Measurements from ENCODE around the gene FXYD5. TPM values are rescaled to one million over a fixed set of nuclear protein-coding genes. Genes with fewer than 3 reads are reported as not detected.

Gene FXYD5
- total RNA-seq, 1 experiment from 2014 or later, result 100 TPM

- Mint-ChIP-seq H3K36me3 (ENCODE audit: insufficient read depth in 1 of 3, low read depth in 3 of 3) (peaks cover 67 to 82% (median 76%) of the 10 kb centered on the region in 3 experiments), H3K27ac (no peak overlapping the region; a peak in 1 of 7 replicates), H3K9me3 (peaks cover 12 to 23% of the 10 kb centered on the region in 2 experiments), H3K4me1 (no peaks in the 10 kb centered on the region), H3K27me3 (ENCODE audit: low read depth) (no peaks in the 10 kb centered on the region), H3K4me3 (no peak overlapping the region)
- Histone ChIP-seq H3K27ac (ENCODE audit: insufficient read length, low read depth, low read length) (no peak overlapping the region), H3K9me3 (ENCODE audit: control insufficient read depth, low read depth, low read length) (peaks cover 7% of the 10 kb centered on the region), H4K8ac (replicated peaks; ENCODE audit: insufficient read length, low read depth, low read length) (no peak overlapping the region), H3K18ac (ENCODE audit: insufficient read length, low read depth, low read length) (no peak overlapping the region), H2BK15ac (ENCODE audit: low read depth, low read length) (no peak overlapping the region), H3K4ac (ENCODE audit: low read depth, low read length) (no peak overlapping the region), H3K9ac (ENCODE audit: extremely low read depth, insufficient read length, low read length) (no peak overlapping the region), H2BK5ac (ENCODE audit: insufficient read length, low read length) (no peak overlapping the region), H3K79me2 (ENCODE audit: insufficient read depth, low read length) (no peaks in the 10 kb centered on the region), H3K56ac (ENCODE audit: insufficient read length, low read depth, low read length) (no peak overlapping the region), H3K23ac (ENCODE audit: insufficient read length, low read depth, low read length) (no peak overlapping the region), H4K20me1 (ENCODE audit: control insufficient read depth, insufficient read depth, insufficient read length) (peaks cover 3% of the 10 kb centered on the region), H3K4me2 (ENCODE audit: insufficient read depth, insufficient read length, low read length) (no peak overlapping the region), H2AK5ac (ENCODE audit: insufficient read length, low read length) (no peak overlapping the region), H3T11ph (ENCODE audit: low read length) (no peak overlapping the region), H2AFZ (ENCODE audit: low read length) (no peak overlapping the region), H2BK20ac (ENCODE audit: low read depth, low read length, poor library complexity, severe bottlenecking) (no peak overlapping the region), H3K79me1 (ENCODE audit: insufficient read depth, low read depth, low read length, poor library complexity, severe bottlenecking) (no peaks in the 10 kb centered on the region), H3K14ac (ENCODE audit: insufficient read depth, low read length) (no peak overlapping the region), H3K4me1 (ENCODE audit: insufficient read depth, low read length) (no peaks in the 10 kb centered on the region), H3K27me3 (ENCODE audit: insufficient read depth, low read length) (no peaks in the 10 kb centered on the region), H3K23me2 (ENCODE audit: insufficient read length, low read depth, low read length, poor library complexity, severe bottlenecking) (no peaks in the 10 kb centered on the region), H4K5ac (ENCODE audit: insufficient read length, low read depth, low read length) (no peak overlapping the region), H4K91ac (ENCODE audit: insufficient read length, low read depth, low read length) (no peak overlapping the region), H2BK120ac (ENCODE audit: low read depth, low read length, poor library complexity, severe bottlenecking) (no peak overlapping the region), H2BK12ac (ENCODE audit: insufficient read length, low read depth, low read length) (no peak overlapping the region)
- TF ChIP-seq, protein P1, sequence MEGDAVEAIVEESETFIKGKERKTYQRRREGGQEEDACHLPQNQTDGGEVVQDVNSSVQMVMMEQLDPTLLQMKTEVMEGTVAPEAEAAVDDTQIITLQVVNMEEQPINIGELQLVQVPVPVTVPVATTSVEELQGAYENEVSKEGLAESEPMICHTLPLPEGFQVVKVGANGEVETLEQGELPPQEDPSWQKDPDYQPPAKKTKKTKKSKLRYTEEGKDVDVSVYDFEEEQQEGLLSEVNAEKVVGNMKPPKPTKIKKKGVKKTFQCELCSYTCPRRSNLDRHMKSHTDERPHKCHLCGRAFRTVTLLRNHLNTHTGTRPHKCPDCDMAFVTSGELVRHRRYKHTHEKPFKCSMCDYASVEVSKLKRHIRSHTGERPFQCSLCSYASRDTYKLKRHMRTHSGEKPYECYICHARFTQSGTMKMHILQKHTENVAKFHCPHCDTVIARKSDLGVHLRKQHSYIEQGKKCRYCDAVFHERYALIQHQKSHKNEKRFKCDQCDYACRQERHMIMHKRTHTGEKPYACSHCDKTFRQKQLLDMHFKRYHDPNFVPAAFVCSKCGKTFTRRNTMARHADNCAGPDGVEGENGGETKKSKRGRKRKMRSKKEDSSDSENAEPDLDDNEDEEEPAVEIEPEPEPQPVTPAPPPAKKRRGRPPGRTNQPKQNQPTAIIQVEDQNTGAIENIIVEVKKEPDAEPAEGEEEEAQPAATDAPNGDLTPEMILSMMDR (conservative IDR thresholded peaks at IDR 0.05), result no peak
- WGBS (ENCODE audit: extremely low coverage, insufficient read length, low lambda C conversion rate), result no CpG with 5 or more reads among the region's 7 CpGs
- DNase-seq, result peak; percentile 7
These were observed 11.8 kb downstream of the FXYD5 start for GRCh38 chr19:35166100-35167063.
